DOHH2 (cell line): ENCODE results near the gene CRB3.

Experiments
- H3F3A ChIP-seq: fragments of 200-600 bp; sonication (generic), shearing (Covaris generic); 2 replicates; pipeline ENCODE4 v1.6.0; 2016; ENCODE audit warnings: antibody characterized with exemption, mild to moderate bottlenecking; ENCODE audit not compliant: control insufficient read depth, insufficient read depth
- H3K27ac ChIP-seq: fragments of 200-600 bp; sonication (generic); 2 replicates; pipeline ENCODE4 v1.5.1; 2014; ENCODE audit warnings: low read depth, mild to moderate bottlenecking, low read length, moderate library complexity
- H3K27me3 ChIP-seq: fragments of 200-600 bp; sonication (generic); 2 replicates; pipeline ENCODE4 v1.6.1; 2014; ENCODE audit warnings: mild to moderate bottlenecking, low read length, mixed read lengths; ENCODE audit not compliant: control insufficient read depth
- H3K36me3 ChIP-seq: fragments of 200-600 bp; sonication (generic); 2 replicates; pipeline ENCODE4 v1.6.1; 2014; ENCODE audit warnings: mild to moderate bottlenecking, low read length, moderate library complexity, mixed read lengths; ENCODE audit not compliant: control insufficient read depth
- H3K4me1 ChIP-seq: fragments of 200-600 bp; sonication (generic); 2 replicates; pipeline ENCODE4 v1.6.1; 2014; ENCODE audit warnings: mild to moderate bottlenecking, low read length, mixed read lengths; ENCODE audit not compliant: control insufficient read depth
- H3K4me2 ChIP-seq: fragments of 200-600 bp; sonication (generic); 2 replicates; pipeline ENCODE4 v1.6.0; 2014; ENCODE audit warnings: mild to moderate bottlenecking, low read length, moderate library complexity
- H3K4me3 ChIP-seq: fragments of 200-600 bp; sonication (generic); 2 replicates; pipeline ENCODE4 v1.5.1; 2014; ENCODE audit warnings: mild to moderate bottlenecking, low read length, mixed read lengths
- H3K79me2 ChIP-seq: fragments of 200-600 bp; sonication (generic); 2 replicates; pipeline ENCODE4 v1.6.1; 2014; ENCODE audit warnings: mild to moderate bottlenecking, low read length, mixed read lengths; ENCODE audit not compliant: control insufficient read depth
- H3K9me2 ChIP-seq: fragments of 200-600 bp; sonication (generic); replicated peaks from 2 replicates; pipeline ENCODE4 v1.6.1; 2014; ENCODE audit warnings: mild to moderate bottlenecking, low read length, mixed read lengths; ENCODE audit not compliant: control insufficient read depth
- H3K9me3 ChIP-seq: fragments of 200-600 bp; sonication (generic); 2 replicates; pipeline ENCODE4 v1.6.1; 2014; ENCODE audit warnings: antibody characterized with exemption, low read length, mixed read lengths; ENCODE audit not compliant: control insufficient read depth, insufficient read depth
- H4K20me1 ChIP-seq: fragments of 200-600 bp; sonication (generic); 2 replicates; pipeline ENCODE4 v1.6.0; 2014; ENCODE audit warnings: low read depth, mild to moderate bottlenecking, antibody characterized with exemption, low read length, moderate library complexity; ENCODE audit not compliant: control insufficient read depth, insufficient read depth
- EZH2phosphoT487 ChIP-seq: fragments of 200-600 bp; sonication (generic); IDR thresholded peaks from 2 replicates; pipeline ENCODE4 v1.6.1; 2017; ENCODE audit warnings: borderline replicate concordance, mild to moderate bottlenecking, antibody characterized with exemption, low read length, moderate library complexity, mixed read lengths
- TF ChIP-seq, protein P1 (sequence below): fragments of 200-600 bp; sonication (generic); IDR thresholded peaks from one replicate; pipeline ENCODE4 v1.5.1; 2014; ENCODE audit warnings: antibody characterized with exemption, mild to moderate bottlenecking, low read depth, low read length; ENCODE audit not compliant: poor library complexity, severe bottlenecking

CRB3 gene

DNA sequence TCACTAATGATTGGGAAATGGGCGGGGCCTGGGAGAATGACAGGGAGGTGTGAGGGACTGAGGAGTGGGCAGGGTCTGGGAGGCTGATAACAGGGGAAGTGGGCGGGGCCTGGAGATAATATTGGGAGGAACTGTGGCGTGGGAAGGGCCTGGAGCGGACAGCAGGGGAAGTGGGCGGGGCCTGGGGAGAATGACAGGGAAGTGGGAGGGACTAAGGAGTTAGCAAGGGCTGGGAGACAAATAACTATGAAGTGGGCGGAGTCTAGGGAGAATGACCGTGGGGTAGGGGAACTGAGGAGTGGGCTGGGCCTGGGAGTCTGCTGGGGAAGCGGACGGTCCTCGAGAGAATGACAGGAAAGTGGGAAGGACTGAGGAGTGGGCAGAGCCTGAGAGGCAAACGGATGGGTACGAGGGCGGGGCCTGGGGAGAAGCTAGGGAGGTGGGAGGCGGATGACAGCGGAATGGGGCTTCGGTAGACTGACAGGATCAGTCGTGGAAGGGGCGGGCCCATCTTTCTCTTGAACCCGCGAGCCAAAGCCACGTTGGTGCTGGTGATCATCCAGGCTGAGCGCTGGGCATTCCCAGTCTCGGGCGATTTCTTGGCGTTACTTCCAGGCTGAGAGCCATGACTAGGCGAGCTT lies 52.1 kb downstream of the CRB3 start:
- Histone ChIP-seq H3K4me3 (peak overlapping the region; percentile 78), H3F3A (peaks cover 17% of the 10 kb centered on the region), H3K36me3 (no peaks in the 10 kb centered on the region), H3K27ac (peak overlapping the region; percentile 34), H3K9me3 (no peaks in the 10 kb centered on the region), H3K79me2 (no peaks in the 10 kb centered on the region), H3K4me2 (peak overlapping the region; percentile 91), H3K9me2 (no peaks in the 10 kb centered on the region), H3K27me3 (no peaks in the 10 kb centered on the region), H3K4me1 (peaks cover 43% of the 10 kb centered on the region), H4K20me1 (no peaks in the 10 kb centered on the region)
- TF ChIP-seq, protein P1, sequence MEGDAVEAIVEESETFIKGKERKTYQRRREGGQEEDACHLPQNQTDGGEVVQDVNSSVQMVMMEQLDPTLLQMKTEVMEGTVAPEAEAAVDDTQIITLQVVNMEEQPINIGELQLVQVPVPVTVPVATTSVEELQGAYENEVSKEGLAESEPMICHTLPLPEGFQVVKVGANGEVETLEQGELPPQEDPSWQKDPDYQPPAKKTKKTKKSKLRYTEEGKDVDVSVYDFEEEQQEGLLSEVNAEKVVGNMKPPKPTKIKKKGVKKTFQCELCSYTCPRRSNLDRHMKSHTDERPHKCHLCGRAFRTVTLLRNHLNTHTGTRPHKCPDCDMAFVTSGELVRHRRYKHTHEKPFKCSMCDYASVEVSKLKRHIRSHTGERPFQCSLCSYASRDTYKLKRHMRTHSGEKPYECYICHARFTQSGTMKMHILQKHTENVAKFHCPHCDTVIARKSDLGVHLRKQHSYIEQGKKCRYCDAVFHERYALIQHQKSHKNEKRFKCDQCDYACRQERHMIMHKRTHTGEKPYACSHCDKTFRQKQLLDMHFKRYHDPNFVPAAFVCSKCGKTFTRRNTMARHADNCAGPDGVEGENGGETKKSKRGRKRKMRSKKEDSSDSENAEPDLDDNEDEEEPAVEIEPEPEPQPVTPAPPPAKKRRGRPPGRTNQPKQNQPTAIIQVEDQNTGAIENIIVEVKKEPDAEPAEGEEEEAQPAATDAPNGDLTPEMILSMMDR = no peak
- no peak for TF ChIP-seq EZH2phosphoT487
